ENCODE measurements around the gene FEM1B. TPM values are rescaled to one million over a fixed set of nuclear protein-coding genes. Genes with fewer than 3 reads are reported as not detected.

Gene FEM1B
- total RNA-seq, 2 donors from 2014 or later = 46.0 to 50.0 TPM

DNA sequence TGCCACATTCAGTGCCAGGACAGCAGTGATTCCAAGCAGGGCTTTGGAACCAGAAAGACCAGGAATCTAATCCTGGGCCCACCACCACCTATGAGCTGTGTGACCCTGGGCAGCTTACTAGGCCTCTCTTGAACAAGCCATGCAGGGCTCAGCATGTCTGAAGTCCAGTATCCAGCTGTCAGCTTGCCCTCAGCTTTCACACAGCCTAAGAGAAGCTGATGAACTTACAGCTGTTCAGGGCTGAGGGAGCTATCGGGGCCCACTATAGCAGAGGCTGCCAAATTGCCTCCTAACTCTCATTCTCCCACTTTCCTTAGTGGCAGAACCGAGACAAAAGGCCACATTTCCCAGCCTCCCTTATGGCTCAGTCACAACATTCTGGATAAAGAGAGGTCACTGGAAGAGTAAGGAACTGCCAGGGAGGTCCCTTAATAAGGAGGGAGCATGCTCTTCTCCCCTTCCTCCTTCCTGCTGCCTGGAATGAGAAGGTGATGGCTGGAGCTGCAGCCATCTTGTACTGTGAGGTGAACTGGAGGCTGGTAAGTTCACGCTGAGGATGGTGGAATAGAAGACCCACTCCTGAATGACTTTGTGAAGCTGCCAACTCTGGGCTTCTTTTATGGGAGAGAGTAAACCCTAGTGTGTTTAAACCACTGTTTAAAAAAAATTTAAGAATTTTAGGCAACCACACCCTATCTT lies 34.5 kb downstream of the FEM1B start:
- Histone ChIP-seq H3K4me3 (no peak overlapping the region), H3K9me3 (no peaks in the 10 kb centered on the region), H3K36me3 (no peaks in the 10 kb centered on the region), H3K4me1 (replicated peaks) (no peaks in the 10 kb centered on the region), H3K27me3 (replicated peaks; ENCODE audit: insufficient read depth) (no peaks in the 10 kb centered on the region), H3K27ac (no peak overlapping the region)
- TF ChIP-seq, protein P1, sequence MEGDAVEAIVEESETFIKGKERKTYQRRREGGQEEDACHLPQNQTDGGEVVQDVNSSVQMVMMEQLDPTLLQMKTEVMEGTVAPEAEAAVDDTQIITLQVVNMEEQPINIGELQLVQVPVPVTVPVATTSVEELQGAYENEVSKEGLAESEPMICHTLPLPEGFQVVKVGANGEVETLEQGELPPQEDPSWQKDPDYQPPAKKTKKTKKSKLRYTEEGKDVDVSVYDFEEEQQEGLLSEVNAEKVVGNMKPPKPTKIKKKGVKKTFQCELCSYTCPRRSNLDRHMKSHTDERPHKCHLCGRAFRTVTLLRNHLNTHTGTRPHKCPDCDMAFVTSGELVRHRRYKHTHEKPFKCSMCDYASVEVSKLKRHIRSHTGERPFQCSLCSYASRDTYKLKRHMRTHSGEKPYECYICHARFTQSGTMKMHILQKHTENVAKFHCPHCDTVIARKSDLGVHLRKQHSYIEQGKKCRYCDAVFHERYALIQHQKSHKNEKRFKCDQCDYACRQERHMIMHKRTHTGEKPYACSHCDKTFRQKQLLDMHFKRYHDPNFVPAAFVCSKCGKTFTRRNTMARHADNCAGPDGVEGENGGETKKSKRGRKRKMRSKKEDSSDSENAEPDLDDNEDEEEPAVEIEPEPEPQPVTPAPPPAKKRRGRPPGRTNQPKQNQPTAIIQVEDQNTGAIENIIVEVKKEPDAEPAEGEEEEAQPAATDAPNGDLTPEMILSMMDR (IDR thresholded peaks at IDR 0.05) = no peak
- TF ChIP-seq POLR2AphosphoS5 (IDR thresholded peaks at IDR 0.05) = no peak
- TF ChIP-seq POLR2A (IDR thresholded peaks at IDR 0.05) = no peak
- DNase-seq (ENCODE audit: low spot score) = no peak
- 96% methylated on average over 3 of the region's 3 CpGs for WGBS
- intact Hi-C loops (cut with DNase I) = no loop called here

DNA sequence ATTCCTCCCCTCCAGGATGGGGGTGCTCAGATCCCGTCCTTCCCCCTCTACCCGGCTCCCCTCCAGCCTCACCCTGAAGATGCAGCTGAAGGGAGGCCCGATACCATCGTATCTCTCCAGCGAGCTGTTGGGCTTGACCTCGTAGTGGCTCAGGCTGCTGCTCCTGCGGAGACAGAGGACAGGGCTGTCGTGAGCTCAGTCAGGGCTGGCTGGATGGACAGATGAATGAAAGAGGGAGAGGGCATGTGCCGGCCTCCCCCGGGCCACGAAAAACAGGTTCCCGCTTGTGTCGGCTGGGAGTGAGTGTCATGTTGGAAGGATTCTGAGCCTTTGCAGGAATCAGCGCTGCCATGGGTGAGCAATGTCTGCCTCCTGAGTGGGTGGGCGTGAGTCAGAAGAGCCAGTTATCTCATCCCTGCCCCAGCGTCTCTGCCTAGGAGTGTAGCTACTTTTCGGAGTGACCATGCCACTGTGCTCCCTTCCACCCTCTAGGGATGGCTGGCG lies 35.2 kb downstream of the FEM1B start:
- TF ChIP-seq POLR2AphosphoS5 (IDR thresholded peaks at IDR 0.05) (no peak), POLR2A (IDR thresholded peaks at IDR 0.05) (no peak)
- TF ChIP-seq, protein P1 (IDR thresholded peaks at IDR 0.05) = no peak
- no peak for DNase-seq (ENCODE audit: low spot score)
- H3K4me3 ChIP-seq = no peak overlapping the region
- no peaks in the 10 kb centered on the region for H3K27me3 ChIP-seq (replicated peaks; ENCODE audit: insufficient read depth)
- no peaks in the 10 kb centered on the region for H3K9me3 ChIP-seq
- intact Hi-C loops (cut with DNase I) = no loop called here
- H3K4me1 ChIP-seq (replicated peaks) = no peaks in the 10 kb centered on the region
- WGBS = 74% methylated on average over 18 of the region's 18 CpGs
- no peaks in the 10 kb centered on the region for H3K36me3 ChIP-seq
- no peak overlapping the region for H3K27ac ChIP-seq

DNA sequence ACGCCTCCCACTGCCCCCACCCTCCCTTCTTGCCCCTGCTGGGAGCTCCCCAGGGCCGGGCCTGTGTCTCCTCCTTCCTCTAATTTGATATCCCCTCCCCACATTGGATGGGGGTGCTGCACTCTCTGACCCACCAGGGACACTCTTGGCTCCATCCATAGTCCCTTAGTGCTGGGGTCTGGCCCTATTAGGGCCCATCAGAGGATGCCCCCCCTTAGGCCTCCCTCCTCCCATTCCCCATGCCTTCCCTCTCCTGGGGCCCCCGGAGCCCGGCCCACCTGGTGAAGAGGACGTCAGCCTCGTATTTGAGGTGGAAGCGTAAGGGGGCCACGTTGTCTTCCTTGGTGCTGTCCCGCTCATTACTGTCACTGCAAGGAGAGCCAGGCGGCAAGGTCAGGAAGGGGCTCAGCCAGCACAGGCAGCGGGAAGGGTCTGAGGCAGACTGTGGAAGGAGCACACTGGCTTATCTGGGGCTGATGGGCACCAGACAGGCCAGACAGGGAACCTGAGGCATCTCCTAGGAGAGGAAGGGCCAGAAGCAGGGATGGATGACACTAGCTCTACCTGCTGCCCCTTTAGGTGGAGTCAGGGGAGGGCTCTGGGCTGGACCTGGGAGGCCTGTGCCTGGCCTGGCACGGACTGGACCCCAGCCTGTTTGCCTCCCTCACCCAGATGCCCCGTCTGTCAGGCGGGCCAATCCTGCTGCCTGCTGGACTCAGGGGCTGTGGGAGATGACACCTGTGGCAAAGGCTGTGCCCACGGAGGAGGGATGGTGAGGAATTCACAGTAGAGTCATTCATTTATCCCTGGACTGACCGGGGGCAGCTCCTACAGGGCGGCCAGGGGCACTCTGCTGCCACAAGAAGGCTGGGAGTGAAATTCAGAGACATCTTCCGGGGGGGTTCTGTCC lies 36.2 kb downstream of the FEM1B start:
- H3K36me3 ChIP-seq = no peaks in the 10 kb centered on the region
- H3K27me3 ChIP-seq (replicated peaks; ENCODE audit: insufficient read depth) = no peaks in the 10 kb centered on the region
- H3K4me1 ChIP-seq (replicated peaks) = no peaks in the 10 kb centered on the region
- DNase-seq (ENCODE audit: low spot score) = no peak
- no peak overlapping the region for H3K4me3 ChIP-seq
- 91% methylated on average over 18 of the region's 18 CpGs for WGBS
- no peak overlapping the region for H3K27ac ChIP-seq
- intact Hi-C loops (cut with DNase I) = no loop called here
- no peaks in the 10 kb centered on the region for H3K9me3 ChIP-seq
- TF ChIP-seq POLR2AphosphoS5 (IDR thresholded peaks at IDR 0.05) (no peak), POLR2A (IDR thresholded peaks at IDR 0.05) (no peak)
- TF ChIP-seq, protein P1 (IDR thresholded peaks at IDR 0.05) = no peak

DNA sequence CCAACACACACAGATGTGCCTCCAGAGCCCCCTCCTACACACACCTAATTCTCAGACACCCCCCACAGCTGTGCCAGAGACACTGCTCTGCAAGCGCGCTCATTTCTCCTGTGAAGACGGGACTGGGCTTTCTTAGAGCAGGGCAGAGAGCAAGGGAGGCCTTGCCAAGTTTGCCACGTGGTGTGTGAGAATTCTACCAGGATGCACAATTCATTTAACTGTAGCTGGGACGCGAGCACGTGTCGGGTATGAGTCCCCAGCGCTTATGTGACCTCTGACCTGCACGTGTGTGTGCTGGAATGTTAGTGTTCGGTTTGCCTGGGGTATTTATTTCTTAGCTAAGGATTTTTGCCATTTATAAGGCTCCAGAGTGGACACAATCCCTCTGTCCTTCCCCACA lies 37.0 kb downstream of the FEM1B start:
- Histone ChIP-seq H3K9me3 (no peaks in the 10 kb centered on the region), H3K36me3 (no peaks in the 10 kb centered on the region), H3K4me1 (replicated peaks) (no peaks in the 10 kb centered on the region), H3K27me3 (replicated peaks; ENCODE audit: insufficient read depth) (no peaks in the 10 kb centered on the region), H3K4me3 (no peak overlapping the region), H3K27ac (no peak overlapping the region)
- intact Hi-C loops (cut with DNase I) = no loop called here
- TF ChIP-seq POLR2AphosphoS5 (IDR thresholded peaks at IDR 0.05) = no peak
- TF ChIP-seq POLR2A (IDR thresholded peaks at IDR 0.05) = no peak
- TF ChIP-seq, protein P1 (IDR thresholded peaks at IDR 0.05) = no peak
- WGBS = 89% methylated on average over 11 of the region's 11 CpGs
- no peak for DNase-seq (ENCODE audit: low spot score)

Measured in prostate gland (tissue), 2 donors.